ENCODE measurements around the gene DHRS9.

GRCh38 chr2:169087757-169088379, 18.5 kb downstream of the DHRS9 start:
- TF ChIP-seq CTCF (conservative IDR thresholded peaks at IDR 0.05; ENCODE audit: low read depth in 2 of 2) (peak; percentile 15 to 42; a peak in 2 of 4 replicates), EZH2 (IDR thresholded peaks at IDR 0.05; ENCODE audit: low read depth, unreplicated experiment) (no peak), ETS1 (IDR thresholded peaks at IDR 0.05) (no peak), REST (IDR thresholded peaks at IDR 0.05; ENCODE audit: unreplicated experiment) (no peak)
